Body of pancreas (tissue), 4 donors: ENCODE measurements around the gene LOX.

Experiments
- POLR2A ChIP-seq, 3 donors: fragments of 450-650 bp; IDR thresholded peaks; one replicate each; pipeline ENCODE4 v1.6.1; 2016; ENCODE audit warnings: antibody characterized with exemption in 3 of 3, mild to moderate bottlenecking in 2 of 3
- TF ChIP-seq, protein P1 (sequence below), 7 experiments: fragments of 450-650 bp in 4 of 7; fragments of 200-600 bp in 3 of 7; sonication (generic) in 3 of 7; IDR thresholded peaks; one replicate each; pipeline ENCODE4 v1.5.1; 2016 to 2019; ENCODE audit warnings: antibody characterized with exemption in 7 of 7

DNA sequence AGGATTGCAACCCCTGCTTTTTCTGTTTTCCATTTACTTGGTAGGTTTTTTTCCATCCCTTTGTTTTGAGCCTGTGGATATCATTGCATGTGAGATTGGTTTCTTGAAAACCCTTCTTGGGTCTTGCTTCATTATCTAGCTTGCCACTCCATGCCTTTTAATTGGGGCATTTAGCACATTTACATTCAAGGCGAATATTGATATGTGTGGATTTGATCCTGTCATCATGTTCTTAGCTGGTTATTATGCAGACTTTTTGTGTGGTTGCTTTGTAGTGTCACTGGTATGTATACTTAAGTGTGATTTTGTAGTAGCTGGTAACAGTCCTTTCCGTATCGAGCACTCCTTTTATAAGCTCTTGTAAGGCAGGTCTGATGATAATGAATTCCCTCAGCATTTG, 26.5 kb downstream of the LOX start:
- TF ChIP-seq, protein P1, sequence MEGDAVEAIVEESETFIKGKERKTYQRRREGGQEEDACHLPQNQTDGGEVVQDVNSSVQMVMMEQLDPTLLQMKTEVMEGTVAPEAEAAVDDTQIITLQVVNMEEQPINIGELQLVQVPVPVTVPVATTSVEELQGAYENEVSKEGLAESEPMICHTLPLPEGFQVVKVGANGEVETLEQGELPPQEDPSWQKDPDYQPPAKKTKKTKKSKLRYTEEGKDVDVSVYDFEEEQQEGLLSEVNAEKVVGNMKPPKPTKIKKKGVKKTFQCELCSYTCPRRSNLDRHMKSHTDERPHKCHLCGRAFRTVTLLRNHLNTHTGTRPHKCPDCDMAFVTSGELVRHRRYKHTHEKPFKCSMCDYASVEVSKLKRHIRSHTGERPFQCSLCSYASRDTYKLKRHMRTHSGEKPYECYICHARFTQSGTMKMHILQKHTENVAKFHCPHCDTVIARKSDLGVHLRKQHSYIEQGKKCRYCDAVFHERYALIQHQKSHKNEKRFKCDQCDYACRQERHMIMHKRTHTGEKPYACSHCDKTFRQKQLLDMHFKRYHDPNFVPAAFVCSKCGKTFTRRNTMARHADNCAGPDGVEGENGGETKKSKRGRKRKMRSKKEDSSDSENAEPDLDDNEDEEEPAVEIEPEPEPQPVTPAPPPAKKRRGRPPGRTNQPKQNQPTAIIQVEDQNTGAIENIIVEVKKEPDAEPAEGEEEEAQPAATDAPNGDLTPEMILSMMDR (IDR thresholded peaks at IDR 0.05): no peak
- no peak for TF ChIP-seq POLR2A (IDR thresholded peaks at IDR 0.05)
